K562 (cell line): ENCODE data around the gene EPN3. TPM values are rescaled to one million over a fixed set of nuclear protein-coding genes. Genes with fewer than 3 reads are reported as not detected.

Experiments
- ATAC-seq: fragments of 200-7000 bp; cut with Tn5 transposase; 3 replicates; pipeline ENCODE4 v1.9.1; 2020; ENCODE audit warnings: moderate library complexity
- BruUV-seq: library from RNA; stranded (reverse); fragments of 400-500 nt; replicated peaks from 2 replicates; lab custom pipeline; 2021; lab: Mats Ljungman, UMichigan
- CTCF ChIA-PET: fragments of 300-600 bp; formaldehyde crosslinking; extraction: SDS; loops from one replicate; lab custom pipeline; 2021; ENCODE audit warnings: low intra/inter-chr PET ratio; lab: Yijun Ruan, JAX
- POLR2A ChIA-PET: fragments of 300-600, 350-650 bp; sonication (Branson Sonifier 250); formaldehyde crosslinking; extraction: SDS; loops from one replicate; lab custom pipeline; 2021; ENCODE audit warnings: antibody characterized with exemption, inconsistent platforms; lab: Yijun Ruan, JAX
- DNase-seq, 4 experiments: peaks; one replicate each; pipeline versions ENCODE4 v3.0.0 to v3.0.0-alpha.2; 2011 to 2018; ENCODE audit warnings: low spot score in 3 of 4, mixed read lengths in 3 of 4; ENCODE audit errors: extremely low read depth in 1 of 4
- FAIRE-seq: peaks from 2 replicates; lab custom pipeline; 2011; peaks lifted over from hg19 to GRCh38; lab: Jason Lieb, UNC
- H2AFZ ChIP-seq: 2 replicates; pipeline ENCODE4 v1.6.0; 2011; ENCODE audit warnings: low read depth, low read length, control low read depth, inconsistent platforms
- H3K27ac ChIP-seq: fragments of 200-600 bp; 3 replicates; pipeline ENCODE4 v1.8.0; 2011; ENCODE audit warnings: low read depth, mild to moderate bottlenecking, control low read depth, inconsistent platforms, low read length, moderate library complexity, mixed read lengths; ENCODE audit errors: extremely low read depth
- H3K27me3 ChIP-seq, 2 experiments: fragments of 300-600 bp in 1 of 2; 2 replicates in 1 of 2; 3 replicates in 1 of 2; pipeline versions ENCODE4 v1.6.0 to v1.8.0; 2011; ENCODE audit warnings: inconsistent platforms in 2 of 2, low read length in 2 of 2, mild to moderate bottlenecking in 1 of 2, mixed read lengths in 1 of 2, moderate library complexity in 1 of 2; ENCODE audit not compliant: control insufficient read depth in 2 of 2, insufficient read depth in 2 of 2
- H3K36me3 ChIP-seq: fragments of 300-600 bp; 3 replicates; pipeline ENCODE4 v1.8.0; 2011; ENCODE audit warnings: mild to moderate bottlenecking, low read length, inconsistent platforms; ENCODE audit not compliant: control insufficient read depth, insufficient read depth
- H3K4me1 ChIP-seq, 2 experiments: fragments of 200-600 bp in 1 of 2; replicated peaks in 1 of 2; 2 replicates in 1 of 2; 3 replicates in 1 of 2; pipeline versions ENCODE4 v1.5.1 to v1.8.0; 2011; ENCODE audit warnings: inconsistent platforms in 2 of 2, low read length in 2 of 2, mild to moderate bottlenecking in 1 of 2, mixed read lengths in 1 of 2, moderate library complexity in 1 of 2; ENCODE audit not compliant: control insufficient read depth in 2 of 2, insufficient read depth in 2 of 2
- H3K4me2 ChIP-seq: 2 replicates; pipeline ENCODE4 v1.6.1; 2011; ENCODE audit warnings: low read length, control low read depth, inconsistent platforms, mixed read lengths; ENCODE audit not compliant: insufficient read depth
- H3K4me3 ChIP-seq: fragments of 200-600 bp; sonication (generic), shearing (Covaris generic); 2 replicates; pipeline ENCODE4 v1.5.1; 2016; ENCODE audit warnings: control low read depth, inconsistent platforms
- H3K79me2 ChIP-seq: fragments of 200-600 bp; 3 replicates; pipeline ENCODE4 v1.8.0; 2011; ENCODE audit warnings: low read length, inconsistent platforms; ENCODE audit not compliant: control insufficient read depth, insufficient read depth
- H3K9ac ChIP-seq, 2 experiments: 2 replicates each; pipeline versions ENCODE4 v1.6.0 to v1.6.1; 2011; ENCODE audit warnings: low read depth in 2 of 2, low read length in 2 of 2, control low read depth in 1 of 2, inconsistent platforms in 1 of 2, mild to moderate bottlenecking in 1 of 2, mixed read lengths in 1 of 2; ENCODE audit not compliant: insufficient read depth in 1 of 2
- H3K9me1 ChIP-seq: one replicate; pipeline ENCODE4 v1.6.0; 2011; ENCODE audit warnings: inconsistent platforms, mild to moderate bottlenecking, low read length, moderate library complexity; ENCODE audit not compliant: control insufficient read depth, insufficient read depth
- H3K9me3 ChIP-seq: replicated peaks from 2 replicates; pipeline ENCODE4 v1.5.1; 2011; ENCODE audit warnings: low read depth, low read length, inconsistent platforms; ENCODE audit not compliant: control insufficient read depth, insufficient read depth
- H4K20me1 ChIP-seq: replicated peaks from 2 replicates; pipeline ENCODE4 v1.6.1; 2011; ENCODE audit warnings: low read length, inconsistent platforms, mixed read lengths; ENCODE audit not compliant: control insufficient read depth, insufficient read depth
- ARID3A ChIP-seq: IDR thresholded peaks from 2 replicates; pipeline ENCODE4 v1.6.1; 2012; ENCODE audit warnings: low read depth, low read length, improper control_type of control experiment, borderline replicate concordance
- ARNT ChIP-seq, 2 experiments: fragments of 450-650 bp; IDR thresholded peaks; 2 replicates each; pipeline ENCODE4 v1.6.1; 2016; ENCODE audit warnings: mild to moderate bottlenecking in 1 of 2
- GABPA ChIP-seq: fragments of 200-800 bp; sonication (Bioruptor generic); conservative IDR thresholded peaks from 2 replicates; pipeline ENCODE4 v1.6.1; 2016; ENCODE audit warnings: low read depth, missing genetic modification characterization, missing compliant biosample characterization
- GABPB1 ChIP-seq: sonication (generic); formaldehyde crosslinking; IDR thresholded peaks from 2 replicates; pipeline ENCODE4 v1.8.0; 2022; ENCODE audit warnings: mild to moderate bottlenecking, missing genetic modification reagents
- HBP1 ChIP-seq: fragments of 450-650 bp; formaldehyde crosslinking; IDR thresholded peaks from 2 replicates; pipeline ENCODE4 v1.4.0; 2022; ENCODE audit warnings: missing genetic modification characterization
- MCM5 ChIP-seq: fragments of 450-650 bp; IDR thresholded peaks from 2 replicates; pipeline ENCODE4 v1.6.1; 2016; ENCODE audit warnings: low read depth
- NR2F6 ChIP-seq: fragments of 450-650 bp; formaldehyde crosslinking; IDR thresholded peaks from 2 replicates; pipeline ENCODE4 v1.4.0; 2020; ENCODE audit warnings: mild to moderate bottlenecking
- TEAD1 ChIP-seq, 2 experiments: fragments of 450-650 bp in 1 of 2; sonication (generic) in 1 of 2; formaldehyde crosslinking; IDR thresholded peaks; 2 replicates each; pipeline versions ENCODE4 v1.4.0 to v1.8.0; 2020 to 2022; ENCODE audit warnings: mild to moderate bottlenecking in 2 of 2, missing genetic modification reagents in 1 of 2
- TSC22D4 ChIP-seq: fragments of 450-650 bp; IDR thresholded peaks from 2 replicates; pipeline ENCODE4 v1.6.1; 2016; ENCODE audit warnings: missing genetic modification characterization, missing biosample characterization, control low read depth
- ZBTB11 ChIP-seq, 3 experiments: fragments of 200-800 bp in 1 of 3; fragments of 250-450 bp in 1 of 3; fragments of 450-650 bp in 1 of 3; sonication (Bioruptor Pico) in 1 of 3; sonication (Bioruptor generic) in 1 of 3; formaldehyde crosslinking in 1 of 3; IDR thresholded peaks; 2 replicates each; pipeline versions ENCODE4 v1.6.1 to v1.8.0; 2016 to 2022; ENCODE audit warnings: mild to moderate bottlenecking in 2 of 3, missing genetic modification characterization in 2 of 3, missing compliant biosample characterization in 1 of 3, moderate library complexity in 1 of 3
- ZNF143 ChIP-seq: sonication (generic); formaldehyde crosslinking; IDR thresholded peaks from 2 replicates; pipeline ENCODE4 v1.9.0; 2022; ENCODE audit warnings: mild to moderate bottlenecking, missing genetic modification reagents
- ZNF354B ChIP-seq: fragments of 250-450 bp; sonication (Bioruptor Pico); IDR thresholded peaks from 2 replicates; pipeline ENCODE4 v1.4.0; 2020
- ZNF41 ChIP-seq: fragments of 250-450 bp; sonication (Bioruptor Pico); conservative IDR thresholded peaks from 2 replicates; pipeline ENCODE4 v1.4.0; 2020; ENCODE audit warnings: mild to moderate bottlenecking
- ZNF699 ChIP-seq: fragments of 250-450 bp; sonication (Bioruptor Pico); IDR thresholded peaks from 2 replicates; pipeline ENCODE4 v1.8.0; 2021; ENCODE audit warnings: mild to moderate bottlenecking, moderate library complexity; ENCODE audit not compliant: insufficient replicate concordance
- WGBS: fragments of 100-300 bp; shearing (Covaris generic); methylation state at CpG from one replicate; pipeline ENCODE4 v1.1.6; 2016; ENCODE audit warnings: low coverage, mixed read lengths; ENCODE audit not compliant: insufficient coverage; ENCODE audit errors: missing lambda C conversion rate; 5-methylcytosine and 5-hydroxymethylcytosine counted together
- in situ Hi-C: fragments of 300-500 bp; cut with MboI; formaldehyde crosslinking; loops from 4 replicates; pipeline ENCODE4 v1.15.0; 2018; ENCODE audit warnings: inconsistent platforms, mixed read lengths
- intact Hi-C: fragments of 100-400 bp; cut with micrococcal nuclease; formaldehyde crosslinking; loops from 2 replicates; pipeline ENCODE4 v1.14.2; 2022
- polyA plus RNA-seq, 8 experiments: library from polyadenylated mRNA; depleted of rRNA in 4 of 8; stranded (reverse) in 5 of 8; unstranded in 3 of 8; fragments of >200 nt; fragmentation: Nextera tagmentation in 2 of 8; fragmentation: Illumina TruSeq in 1 of 8; extraction: Ambion mirVana in 2 of 8; extraction: Trizol in 1 of 8; gene quantifications; 2 replicates each; pipeline versions ENCODE4 v1.2.1 to v1.2.3, GENCODE V29; 2011 to 2014; ENCODE audit warnings: inconsistent platforms in 1 of 8, missing spikeins in 1 of 8
- total RNA-seq, 7 experiments: library from RNA; depleted of rRNA in 6 of 7; stranded (reverse); fragments of >200 nt in 6 of 7; fragmentation: Illumina TruSeq in 2 of 7; extraction: Trizol in 2 of 7; gene quantifications; 2 replicates each; pipeline versions ENCODE4 v1.2.1 to v1.2.3, GENCODE V29; 2011 to 2021; ENCODE audit warnings: low replicate concordance in 1 of 7

The EPN3 gene
- total and polyA plus RNA-seq, 9 of the 15 experiments (the other 6 are each of a cell fraction or from before 2014, with no cell fraction given) = 0.16 TPM; not detected in 8

GRCh38 chr17:50547736-50548083 is 15.2 kb downstream of the EPN3 start:
- no peak for ATAC-seq
- Histone ChIP-seq H3K36me3 (no peaks in the 10 kb centered on the region), H3K79me2 (no peaks in the 10 kb centered on the region), H3K9ac (peak overlapping the region in 1 of 2 experiments; percentile 87; a peak in 2 of 4 replicates), H2AFZ (peak overlapping the region; percentile 81), H3K9me3 (no peaks in the 10 kb centered on the region), H3K27me3 (0 out of 5 replicates have a peak, but pooled peaks cover 0 to 6% of the 10 kb centered on the region in 2 experiments), H3K4me2 (peak overlapping the region; percentile 67), H3K4me1 (peaks cover 11 to 48% of the 10 kb centered on the region in 2 experiments; a peak in 4 of 5 replicates), H4K20me1 (no peaks in the 10 kb centered on the region; the same call in 1 of the 2 replicates), H3K9me1 (no peaks in the 10 kb centered on the region), H3K27ac (no peak overlapping the region), H3K4me3 (no peak overlapping the region)
- no peak for DNase-seq
- no peak for FAIRE-seq
- CTCF ChIA-PET = interaction anchor here (0.8 to 2.5 kb wide), 4 partner anchors 65 to 133 kb away, joined by 3 to 9 read pairs (median 6); no protein-coding TSS in a partner anchor
- intact Hi-C loops (loop anchor here (1.0 to 5.0 kb wide), 4 partner anchors 65 to 395 kb away; no protein-coding TSS in a partner anchor), in situ Hi-C loops (loop anchor here (5.0 to 10.0 kb wide), 4 partner anchors 80 to 407 kb away; no protein-coding TSS in a partner anchor)
- BruUV-seq = no TSS peak
- POLR2A ChIA-PET = interaction anchor here (0.7 kb wide), 1 partner anchor 125 kb away, joined by 3 read pairs; no protein-coding TSS in a partner anchor
- 36% methylated on average over 5 of the region's 5 CpGs for WGBS
- TF ChIP-seq MCM5 (no peak), HBP1 (CRISPR knock-in tag) (no peak), ZNF143 (CRISPR knock-in tag) (no peak), TSC22D4 (no peak), ZNF354B (CRISPR knock-in tag) (no peak), GABPA (tag) (no peak), GABPB1 (CRISPR knock-in tag) (no peak), ZNF699 (CRISPR knock-in tag) (no peak), TEAD1 (CRISPR knock-in tag; IDR thresholded peaks at IDR 0.05) (no peak), ARNT (IDR thresholded peaks at IDR 0.05) (no peak), NR2F6 (no peak), ARID3A (no peak), ZNF41 (CRISPR knock-in tag) (no peak), ZBTB11 (CRISPR knock-in tag; IDR thresholded peaks at IDR 0.05) (no peak)
